ENCODE measurements around the gene GABARAP. TPM values are rescaled to one million over a fixed set of nuclear protein-coding genes. Genes with fewer than 3 reads are reported as not detected.

Gene GABARAP
- total and polyA plus RNA-seq, 2 of the 13 experiments (the other 11 are each of a cell fraction or from before 2014, with no cell fraction given) = 161 to 310 TPM

- TF ChIP-seq MYC (CRISPR knock-in tag; IDR thresholded peaks at IDR 0.05; ENCODE audit: borderline replicate concordance) = peak; percentile 84; the same call in 1 of the 2 replicates
- TF ChIP-seq POLR2A (IDR thresholded peaks at IDR 0.05; ENCODE audit: insufficient read depth in 1 of 2, low read depth in 2 of 2, low read length in 2 of 2) = peak; percentile 44 to 58; a peak in 1 of 4 replicates
- no peak for TF ChIP-seq ZFY (CRISPR knock-in tag; IDR thresholded peaks at IDR 0.05)
- TF ChIP-seq SIN3B (IDR thresholded peaks at IDR 0.05; ENCODE audit: low read length) = no peak
- no peak for TF ChIP-seq NFE2L2 (IDR thresholded peaks at IDR 0.05; ENCODE audit: low read length)
- TF ChIP-seq, protein P1, sequence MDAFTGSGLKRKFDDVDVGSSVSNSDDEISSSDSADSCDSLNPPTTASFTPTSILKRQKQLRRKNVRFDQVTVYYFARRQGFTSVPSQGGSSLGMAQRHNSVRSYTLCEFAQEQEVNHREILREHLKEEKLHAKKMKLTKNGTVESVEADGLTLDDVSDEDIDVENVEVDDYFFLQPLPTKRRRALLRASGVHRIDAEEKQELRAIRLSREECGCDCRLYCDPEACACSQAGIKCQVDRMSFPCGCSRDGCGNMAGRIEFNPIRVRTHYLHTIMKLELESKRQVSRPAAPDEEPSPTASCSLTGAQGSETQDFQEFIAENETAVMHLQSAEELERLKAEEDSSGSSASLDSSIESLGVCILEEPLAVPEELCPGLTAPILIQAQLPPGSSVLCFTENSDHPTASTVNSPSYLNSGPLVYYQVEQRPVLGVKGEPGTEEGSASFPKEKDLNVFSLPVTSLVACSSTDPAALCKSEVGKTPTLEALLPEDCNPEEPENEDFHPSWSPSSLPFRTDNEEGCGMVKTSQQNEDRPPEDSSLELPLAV (CRISPR knock-in tag; conservative IDR thresholded peaks at IDR 0.05; ENCODE audit: low read depth) = no peak
- TF ChIP-seq HNRNPH1 (optimal IDR thresholded peaks at IDR 0.05; ENCODE audit: low read depth, low read length) = peak; percentile 6
- TF ChIP-seq, protein P2, sequence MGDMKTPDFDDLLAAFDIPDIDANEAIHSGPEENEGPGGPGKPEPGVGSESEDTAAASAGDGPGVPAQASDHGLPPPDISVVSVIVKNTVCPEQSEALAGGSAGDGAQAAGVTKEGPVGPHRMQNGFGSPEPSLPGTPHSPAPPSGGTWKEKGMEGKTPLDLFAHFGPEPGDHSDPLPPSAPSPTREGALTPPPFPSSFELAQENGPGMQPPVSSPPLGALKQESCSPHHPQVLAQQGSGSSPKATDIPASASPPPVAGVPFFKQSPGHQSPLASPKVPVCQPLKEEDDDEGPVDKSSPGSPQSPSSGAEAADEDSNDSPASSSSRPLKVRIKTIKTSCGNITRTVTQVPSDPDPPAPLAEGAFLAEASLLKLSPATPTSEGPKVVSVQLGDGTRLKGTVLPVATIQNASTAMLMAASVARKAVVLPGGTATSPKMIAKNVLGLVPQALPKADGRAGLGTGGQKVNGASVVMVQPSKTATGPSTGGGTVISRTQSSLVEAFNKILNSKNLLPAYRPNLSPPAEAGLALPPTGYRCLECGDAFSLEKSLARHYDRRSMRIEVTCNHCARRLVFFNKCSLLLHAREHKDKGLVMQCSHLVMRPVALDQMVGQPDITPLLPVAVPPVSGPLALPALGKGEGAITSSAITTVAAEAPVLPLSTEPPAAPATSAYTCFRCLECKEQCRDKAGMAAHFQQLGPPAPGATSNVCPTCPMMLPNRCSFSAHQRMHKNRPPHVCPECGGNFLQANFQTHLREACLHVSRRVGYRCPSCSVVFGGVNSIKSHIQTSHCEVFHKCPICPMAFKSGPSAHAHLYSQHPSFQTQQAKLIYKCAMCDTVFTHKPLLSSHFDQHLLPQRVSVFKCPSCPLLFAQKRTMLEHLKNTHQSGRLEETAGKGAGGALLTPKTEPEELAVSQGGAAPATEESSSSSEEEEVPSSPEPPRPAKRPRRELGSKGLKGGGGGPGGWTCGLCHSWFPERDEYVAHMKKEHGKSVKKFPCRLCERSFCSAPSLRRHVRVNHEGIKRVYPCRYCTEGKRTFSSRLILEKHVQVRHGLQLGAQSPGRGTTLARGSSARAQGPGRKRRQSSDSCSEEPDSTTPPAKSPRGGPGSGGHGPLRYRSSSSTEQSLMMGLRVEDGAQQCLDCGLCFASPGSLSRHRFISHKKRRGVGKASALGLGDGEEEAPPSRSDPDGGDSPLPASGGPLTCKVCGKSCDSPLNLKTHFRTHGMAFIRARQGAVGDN (CRISPR knock-in tag; IDR thresholded peaks at IDR 0.05) = no peak
- no peak for TF ChIP-seq ZNF326 (CRISPR knock-in tag; IDR thresholded peaks at IDR 0.05; ENCODE audit: borderline replicate concordance)
- 0 out of 2 replicates have a peak, but pooled peaks have one; percentile 71 for TF ChIP-seq ZNF572 (CRISPR knock-in tag; IDR thresholded peaks at IDR 0.05)
- peak; percentile 93 for TF ChIP-seq SAP130 (CRISPR knock-in tag; IDR thresholded peaks at IDR 0.05; ENCODE audit: low read depth)
- TF ChIP-seq SP1 (IDR thresholded peaks at IDR 0.05) = 0 out of 2 replicates have a peak, but pooled peaks have one; percentile 32
- peak; percentile 93 for TF ChIP-seq SP1 (CRISPR knock-in tag; IDR thresholded peaks at IDR 0.05)
- TF ChIP-seq ELF4 (CRISPR knock-in tag; IDR thresholded peaks at IDR 0.05; ENCODE audit: borderline replicate concordance) = no peak
- TF ChIP-seq HMGXB3 (CRISPR knock-in tag; IDR thresholded peaks at IDR 0.05; ENCODE audit: borderline replicate concordance) = no peak
- TF ChIP-seq KLF9 (CRISPR knock-in tag; IDR thresholded peaks at IDR 0.05; ENCODE audit: low read depth) = peak; percentile 84; the same call in 1 of the 2 replicates
- no peak for TF ChIP-seq NFATC3 (CRISPR knock-in tag; IDR thresholded peaks at IDR 0.05)
- no peak for TF ChIP-seq CENPT (CRISPR knock-in tag; IDR thresholded peaks at IDR 0.05; ENCODE audit: low read depth)
- TF ChIP-seq NFYC (CRISPR knock-in tag; IDR thresholded peaks at IDR 0.05) = peak; percentile 68
- TF ChIP-seq POLR2AphosphoS5 (IDR thresholded peaks at IDR 0.05; ENCODE audit: low read depth, low read length) = peak; percentile 41; the same call in 1 of the 2 replicates
- 0 out of 2 replicates have a peak, but pooled peaks have one; percentile 1 for TF ChIP-seq TOE1 (CRISPR knock-in tag; IDR thresholded peaks at IDR 0.05)
These were observed 39.1 kb upstream of the GABARAP start, which contains the start of gene SLC2A4 (continued) for GRCh38 chr17:7281074-7281952.
